Activated CD8-positive, alpha-beta T cell treated with anti-CD3 and anti-CD28 coated beads for 36 hours (primary cell): Measurements from ENCODE around the gene IFITM5. TPM values are rescaled to one million over a fixed set of nuclear protein-coding genes. Genes with fewer than 3 reads are reported as not detected.
A peak's percentile ranks its signal among the peaks of the same experiment; 100 is the strongest.

ENCODE experiments used
- ATAC-seq: fragments of 200-7000 bp; cut with Tn5 transposase; one replicate; pipeline ENCODE4 v1.10.0; 2021; ENCODE audit warnings: mild to moderate bottlenecking, moderate library complexity
- CTCF ChIA-PET: fragments of 350-600 bp; sonication (Branson Sonifier 250); formaldehyde crosslinking; loops from one replicate; lab custom pipeline; 2021; ENCODE audit warnings: antibody characterized with exemption; lab: Charles Lee
- POLR2A ChIA-PET: fragments of 350-600 bp; sonication (Branson Sonifier 250); formaldehyde crosslinking; loops from one replicate; lab custom pipeline; 2021; ENCODE audit warnings: antibody characterized with exemption; lab: Charles Lee
- DNase-seq: peaks from one replicate; pipeline ENCODE4 v3.0.0-alpha.2; 2020
- H3K27ac Mint-ChIP-seq: one replicate; pipeline ENCODE4 v1.8.0; 2021; ENCODE audit warnings: mild to moderate bottlenecking, mixed read lengths
- H3K27me3 Mint-ChIP-seq: one replicate; pipeline ENCODE4 v1.8.0; 2021; ENCODE audit warnings: mixed read lengths
- H3K36me3 Mint-ChIP-seq: one replicate; pipeline ENCODE4 v1.8.0; 2021; ENCODE audit warnings: low read depth, mixed read lengths
- H3K4me1 Mint-ChIP-seq: one replicate; pipeline ENCODE4 v1.8.0; 2021; ENCODE audit warnings: low read depth, mixed read lengths
- H3K4me3 Mint-ChIP-seq: one replicate; pipeline ENCODE4 v1.8.0; 2021; ENCODE audit warnings: mild to moderate bottlenecking, moderate library complexity, mixed read lengths
- H3K9me3 Mint-ChIP-seq: one replicate; pipeline ENCODE4 v1.8.0; 2021; ENCODE audit warnings: mixed read lengths
- intact Hi-C: fragments of 100-400 bp; cut with micrococcal nuclease; formaldehyde crosslinking; loops from one replicate; pipeline ENCODE4 v1.10.0; 2022
- total RNA-seq, 2 experiments: library from RNA; stranded (reverse); gene quantifications; one replicate each; pipeline ENCODE4 v1.2.3, GENCODE V29; 2021
- TF ChIP-seq, protein P1 (sequence below): fragments of 200-600 bp; IDR thresholded peaks from one replicate; pipeline ENCODE4 v1.8.0; 2022; ENCODE audit warnings: antibody characterized with exemption, mild to moderate bottlenecking

The IFITM5 gene
- total RNA-seq, 2 experiments from 2014 or later, result not detected

DNA sequence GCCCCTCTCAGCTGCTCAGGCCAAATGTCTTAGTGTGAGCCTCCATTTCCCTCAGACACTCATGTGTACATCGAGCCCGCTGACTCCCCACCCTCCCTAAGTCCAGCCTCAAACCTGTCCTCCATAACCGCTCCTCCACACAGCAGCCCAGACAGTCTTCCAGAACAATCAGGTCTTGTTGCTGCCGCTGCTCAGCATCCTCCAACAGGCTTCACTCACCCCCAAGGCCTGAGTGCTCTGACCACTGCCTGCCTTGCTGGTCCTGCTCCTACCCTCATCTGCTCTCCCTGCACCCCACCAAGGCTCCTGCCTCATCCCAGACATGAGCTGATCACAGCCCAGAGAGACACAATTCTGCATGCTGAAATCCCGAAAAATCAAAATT is 45.4 kb downstream of the IFITM5 start:
- Mint-ChIP-seq H3K4me3 (no peak overlapping the region), H3K27me3 (no peaks in the 10 kb centered on the region), H3K4me1 (peaks cover 14% of the 10 kb centered on the region), H3K9me3 (no peaks in the 10 kb centered on the region), H3K36me3 (peaks cover 29% of the 10 kb centered on the region), H3K27ac (no peak overlapping the region)
- ChIA-PET POLR2A (no interaction called here), CTCF (interaction anchor here (1.2 kb wide), 1 partner anchor 10 kb away, joined by 5 read pairs; no protein-coding TSS in a partner anchor)
- no peak for DNase-seq
- no peak for ATAC-seq
- intact Hi-C loops, result no loop called here
- TF ChIP-seq, protein P1, sequence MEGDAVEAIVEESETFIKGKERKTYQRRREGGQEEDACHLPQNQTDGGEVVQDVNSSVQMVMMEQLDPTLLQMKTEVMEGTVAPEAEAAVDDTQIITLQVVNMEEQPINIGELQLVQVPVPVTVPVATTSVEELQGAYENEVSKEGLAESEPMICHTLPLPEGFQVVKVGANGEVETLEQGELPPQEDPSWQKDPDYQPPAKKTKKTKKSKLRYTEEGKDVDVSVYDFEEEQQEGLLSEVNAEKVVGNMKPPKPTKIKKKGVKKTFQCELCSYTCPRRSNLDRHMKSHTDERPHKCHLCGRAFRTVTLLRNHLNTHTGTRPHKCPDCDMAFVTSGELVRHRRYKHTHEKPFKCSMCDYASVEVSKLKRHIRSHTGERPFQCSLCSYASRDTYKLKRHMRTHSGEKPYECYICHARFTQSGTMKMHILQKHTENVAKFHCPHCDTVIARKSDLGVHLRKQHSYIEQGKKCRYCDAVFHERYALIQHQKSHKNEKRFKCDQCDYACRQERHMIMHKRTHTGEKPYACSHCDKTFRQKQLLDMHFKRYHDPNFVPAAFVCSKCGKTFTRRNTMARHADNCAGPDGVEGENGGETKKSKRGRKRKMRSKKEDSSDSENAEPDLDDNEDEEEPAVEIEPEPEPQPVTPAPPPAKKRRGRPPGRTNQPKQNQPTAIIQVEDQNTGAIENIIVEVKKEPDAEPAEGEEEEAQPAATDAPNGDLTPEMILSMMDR, result no peak

DNA sequence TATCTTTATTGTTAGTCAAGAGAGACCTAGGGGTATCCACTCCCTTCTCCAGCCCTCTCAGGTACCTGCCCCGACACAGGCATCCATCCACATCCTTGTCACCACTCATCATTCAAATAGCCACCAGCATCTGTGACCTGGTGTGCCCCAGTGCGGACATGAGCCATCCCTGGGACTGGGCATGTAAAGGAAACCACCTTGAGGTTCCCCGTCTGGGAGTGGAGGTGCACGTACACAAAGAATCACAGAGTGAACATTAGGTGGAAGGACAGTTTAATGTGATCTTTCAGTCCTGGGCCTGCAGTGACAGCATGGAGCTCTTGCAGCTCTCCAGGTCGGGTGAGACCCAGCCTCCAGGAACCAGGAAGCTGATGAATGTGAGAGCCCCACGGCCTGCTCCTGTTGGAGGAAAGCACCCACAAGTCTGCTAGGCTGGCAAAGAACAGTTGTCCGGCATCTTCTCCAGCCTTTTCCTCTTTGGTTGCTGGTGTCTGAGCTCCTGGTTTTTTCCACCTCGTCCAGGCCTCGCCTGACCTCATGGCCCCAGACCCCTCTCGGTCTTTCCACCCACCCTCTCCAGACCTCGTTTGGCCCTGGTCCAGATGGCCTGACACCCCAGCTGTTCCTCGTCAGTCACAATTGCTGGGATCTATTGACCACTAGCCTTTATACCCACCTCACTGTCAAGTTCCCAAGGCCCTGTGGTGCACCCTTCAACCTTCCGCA is 46.0 kb downstream of the IFITM5 start:
- intact Hi-C loops, result no loop called here
- CTCF ChIA-PET, result interaction anchor here (1.2 to 3.9 kb wide), 4 partner anchors 7 to 27 kb away, joined by 5 to 71 read pairs (median 42); partner anchors contain the start of gene NLRP6
- TF ChIP-seq, protein P1, result no peak
- ATAC-seq (no peak), DNase-seq (no peak)
- POLR2A ChIA-PET, result no interaction called here
- H3K4me1 Mint-ChIP-seq, result peaks cover 18% of the 10 kb centered on the region
- H3K36me3 Mint-ChIP-seq, result peaks cover 33% of the 10 kb centered on the region
- no peak overlapping the region for H3K27ac Mint-ChIP-seq
- no peak overlapping the region for H3K4me3 Mint-ChIP-seq
- H3K9me3 Mint-ChIP-seq, result no peaks in the 10 kb centered on the region
- no peaks in the 10 kb centered on the region for H3K27me3 Mint-ChIP-seq

DNA sequence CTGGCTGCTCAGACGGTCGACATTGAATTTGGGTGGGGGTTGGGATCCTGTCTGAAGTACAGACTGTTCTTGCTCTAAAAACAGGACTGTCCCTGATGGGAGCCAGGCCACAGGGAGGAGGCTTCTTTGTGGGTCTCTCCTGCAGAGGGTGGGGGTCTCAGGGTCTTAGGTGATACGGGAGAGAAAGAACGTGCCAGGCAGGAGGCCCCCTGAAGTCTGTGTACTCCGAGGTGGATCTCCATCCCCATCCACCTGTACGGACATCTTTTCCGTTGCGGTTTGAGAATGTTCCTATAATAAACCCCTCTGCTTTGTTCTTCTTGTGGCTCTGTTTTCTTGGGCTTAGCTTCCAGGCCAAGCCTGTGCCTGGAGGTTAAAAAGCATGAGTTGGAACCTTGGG is 46.7 kb downstream of the IFITM5 start:
- H3K9me3 Mint-ChIP-seq, result no peaks in the 10 kb centered on the region
- DNase-seq (no peak), ATAC-seq (no peak)
- no peak overlapping the region for H3K27ac Mint-ChIP-seq
- peaks cover 18% of the 10 kb centered on the region for H3K4me1 Mint-ChIP-seq
- no peak overlapping the region for H3K4me3 Mint-ChIP-seq
- intact Hi-C loops, result no loop called here
- TF ChIP-seq, protein P1, result no peak
- no peaks in the 10 kb centered on the region for H3K27me3 Mint-ChIP-seq
- ChIA-PET POLR2A (interaction anchor here (1.0 kb wide), 1 partner anchor 15 kb away, joined by 6 read pairs; no protein-coding TSS in a partner anchor), CTCF (interaction anchor here (0.8 to 5.1 kb wide), 8 partner anchors 8 to 112 kb away, joined by 3 to 71 read pairs (median 40); partner anchors contain the start of genes IFITM2, NLRP6, PSMD13 and SIRT3)
- peaks cover 40% of the 10 kb centered on the region for H3K36me3 Mint-ChIP-seq

DNA sequence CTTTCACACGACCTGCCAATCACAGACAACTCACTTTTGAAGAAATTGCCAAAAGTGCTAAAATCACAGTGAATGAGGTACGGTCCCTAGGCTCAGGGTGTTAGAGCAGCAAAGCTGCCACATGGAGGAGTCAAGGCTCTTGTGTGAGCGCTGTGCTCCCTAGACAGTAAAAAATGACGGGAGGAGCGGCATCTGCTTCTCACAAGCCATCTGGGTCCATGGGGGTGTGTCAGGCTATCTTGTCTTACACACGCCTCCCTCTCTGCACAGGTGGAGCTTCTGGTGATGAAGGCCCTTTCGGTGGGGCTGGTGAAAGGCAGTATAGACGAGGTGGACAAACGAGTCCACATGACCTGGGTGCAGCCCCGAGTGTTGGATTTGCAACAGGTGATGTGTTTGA is 47.8 kb downstream of the IFITM5 start:
- TF ChIP-seq, protein P1, result no peak
- Mint-ChIP-seq H3K36me3 (peaks cover 49% of the 10 kb centered on the region), H3K4me3 (no peak overlapping the region), H3K27me3 (no peaks in the 10 kb centered on the region), H3K27ac (peak overlapping the region; percentile 28), H3K9me3 (no peaks in the 10 kb centered on the region), H3K4me1 (peaks cover 18% of the 10 kb centered on the region)
- POLR2A ChIA-PET, result interaction anchor here (0.6 to 3.9 kb wide), 15 partner anchors 10 to 196 kb away, joined by 3 to 24 read pairs (median 6); partner anchors contain the start of genes NLRP6 and PSMD13
- CTCF ChIA-PET, result interaction anchor here (0.7 to 5.1 kb wide), 38 partner anchors 9 to 222 kb away, joined by 3 to 71 read pairs (median 11); partner anchors contain the start of genes ANO9, BET1L, IFITM2 and IFITM5
- DNase-seq (no peak), ATAC-seq (no peak)
- intact Hi-C loops, result no loop called here
